Body of pancreas (tissue), 4 donors: ENCODE data around the gene APBA1.

Experiments
- CTCF ChIP-seq, 7 experiments: fragments of 450-650 bp in 4 of 7; fragments of 200-600 bp in 3 of 7; sonication (generic) in 3 of 7; IDR thresholded peaks; one replicate each; pipeline ENCODE4 v1.5.1; 2016 to 2019; ENCODE audit warnings: antibody characterized with exemption in 7 of 7
- POLR2A ChIP-seq, 3 donors: fragments of 450-650 bp; IDR thresholded peaks; one replicate each; pipeline ENCODE4 v1.6.1; 2016; ENCODE audit warnings: antibody characterized with exemption in 3 of 3, mild to moderate bottlenecking in 2 of 3

GRCh38 chr9:69667306-69667705 is 4.9 kb downstream of the APBA1 start:
- TF ChIP-seq CTCF (IDR thresholded peaks at IDR 0.05) (no peak), POLR2A (IDR thresholded peaks at IDR 0.05) (no peak)
